ENCODE data around the gene BCAS3.
"Not testable (repeated sequence)": the region's sequence is repeated elsewhere in the genome, so short reads cannot be mapped to it uniquely, and the experiment has no call there.

The BCAS3 gene

GRCh38 chr17:61127960-61128359 is 450.3 kb downstream of the BCAS3 start:
- no peak for DNase-seq (ENCODE audit: low spot score)

GRCh38 chr17:61128661-61129115 is 451.0 kb downstream of the BCAS3 start:
- no peak for DNase-seq (ENCODE audit: low spot score)

GRCh38 chr17:61129267-61130254 is 451.9 kb downstream of the BCAS3 start:
- no peak for DNase-seq (ENCODE audit: low spot score)

GRCh38 chr17:61130330-61130729 is 452.7 kb downstream of the BCAS3 start:
- no peak for DNase-seq (ENCODE audit: low spot score)

GRCh38 chr17:61131585-61131984 is 453.9 kb downstream of the BCAS3 start:
- no peak for DNase-seq (ENCODE audit: low spot score)

- no peak for DNase-seq (ENCODE audit: low spot score)
Observed at GRCh38 chr17:61132524-61132923, 454.9 kb downstream of the BCAS3 start.

GRCh38 chr17:61133853-61134252 is 456.2 kb downstream of the BCAS3 start:
- DNase-seq (ENCODE audit: low spot score), result no peak

GRCh38 chr17:61134551-61135235 is 457.0 kb downstream of the BCAS3 start:
- no peak for DNase-seq (ENCODE audit: low spot score)

GRCh38 chr17:61135782-61136181 is 458.1 kb downstream of the BCAS3 start:
- DNase-seq (ENCODE audit: low spot score), result no peak

GRCh38 chr17:61136296-61136695 is 458.6 kb downstream of the BCAS3 start:
- DNase-seq (ENCODE audit: low spot score), result no peak

- DNase-seq (ENCODE audit: low spot score), result no peak
Observed at GRCh38 chr17:61139219-61139618, 461.6 kb downstream of the BCAS3 start.

- no peak for DNase-seq (ENCODE audit: low spot score)
Observed at GRCh38 chr17:61140081-61140786, 462.6 kb downstream of the BCAS3 start.

- DNase-seq (ENCODE audit: low spot score), result no peak
Observed at GRCh38 chr17:61143026-61143425, 465.4 kb downstream of the BCAS3 start.

GRCh38 chr17:61144137-61144536 is 466.5 kb downstream of the BCAS3 start:
- DNase-seq (ENCODE audit: low spot score), result no peak

GRCh38 chr17:61144617-61145564 is 467.2 kb downstream of the BCAS3 start:
- DNase-seq (ENCODE audit: low spot score), result no peak

GRCh38 chr17:61146833-61147232 is 469.2 kb downstream of the BCAS3 start:
- not testable (repeated sequence) for DNase-seq (ENCODE audit: low spot score)

GRCh38 chr17:61149106-61149825 is 471.6 kb downstream of the BCAS3 start:
- DNase-seq (ENCODE audit: low spot score), result no peak

GRCh38 chr17:61149862-61150362 is 472.3 kb downstream of the BCAS3 start:
- no peak for DNase-seq (ENCODE audit: low spot score)

GRCh38 chr17:61150686-61151299 is 473.1 kb downstream of the BCAS3 start:
- no peak for DNase-seq (ENCODE audit: low spot score)

GRCh38 chr17:61152898-61153297 is 475.2 kb downstream of the BCAS3 start:
- no peak for DNase-seq (ENCODE audit: low spot score)

Data from COLO829 (cell line).